WTC11 (cell line): ENCODE data around the gene FAM181A.

Experiments used
- ELF4 ChIP-seq: sonication (generic); formaldehyde crosslinking; IDR thresholded peaks from 2 replicates; pipeline ENCODE4 v1.8.1; 2022; ENCODE audit warnings: low read depth, mild to moderate bottlenecking, moderate library complexity, missing genetic modification reagents
- GABPB1 ChIP-seq: sonication (generic); formaldehyde crosslinking; IDR thresholded peaks from 2 replicates; pipeline ENCODE4 v1.8.1; 2023; ENCODE audit warnings: mild to moderate bottlenecking, missing genetic modification reagents
- GTF2I ChIP-seq: fragments of 250-450 bp; sonication (Bioruptor Pico); conservative IDR thresholded peaks from 2 replicates; pipeline ENCODE4 v1.4.0; 2021; ENCODE audit warnings: mild to moderate bottlenecking
- NFE2L1 ChIP-seq: sonication (generic); formaldehyde crosslinking; IDR thresholded peaks from 2 replicates; pipeline ENCODE4 v1.8.1; 2023; ENCODE audit warnings: missing genetic modification reagents
- NFYB ChIP-seq: sonication (generic); formaldehyde crosslinking; conservative IDR thresholded peaks from 2 replicates; pipeline ENCODE4 v1.8.0; 2022; ENCODE audit warnings: low read depth, missing genetic modification reagents
- NR3C1 ChIP-seq: sonication (generic); formaldehyde crosslinking; conservative IDR thresholded peaks from 2 replicates; pipeline ENCODE4 v1.8.1; 2023; ENCODE audit warnings: low read depth, mild to moderate bottlenecking, missing genetic modification reagents
- ZNF396 ChIP-seq: fragments of 250-450 bp; sonication (Bioruptor Pico); IDR thresholded peaks from 2 replicates; pipeline ENCODE4 v1.8.0; 2021; ENCODE audit warnings: mild to moderate bottlenecking, moderate library complexity, borderline replicate concordance
- TF ChIP-seq, protein P1 (sequence below): fragments of 200-600 bp; IDR thresholded peaks from 2 replicates; pipeline ENCODE4 v1.8.0; 2022; ENCODE audit warnings: antibody characterized with exemption
- TF ChIP-seq, protein P2 (sequence below): sonication (generic); formaldehyde crosslinking; IDR thresholded peaks from 2 replicates; pipeline ENCODE4 v1.8.1; 2022; ENCODE audit warnings: mild to moderate bottlenecking, missing genetic modification reagents, moderate library complexity, borderline replicate concordance
- TF ChIP-seq, protein P3 (sequence below): sonication (generic); formaldehyde crosslinking; IDR thresholded peaks from 2 replicates; pipeline ENCODE4 v1.8.0; 2022; ENCODE audit warnings: mild to moderate bottlenecking, missing genetic modification reagents

DNA sequence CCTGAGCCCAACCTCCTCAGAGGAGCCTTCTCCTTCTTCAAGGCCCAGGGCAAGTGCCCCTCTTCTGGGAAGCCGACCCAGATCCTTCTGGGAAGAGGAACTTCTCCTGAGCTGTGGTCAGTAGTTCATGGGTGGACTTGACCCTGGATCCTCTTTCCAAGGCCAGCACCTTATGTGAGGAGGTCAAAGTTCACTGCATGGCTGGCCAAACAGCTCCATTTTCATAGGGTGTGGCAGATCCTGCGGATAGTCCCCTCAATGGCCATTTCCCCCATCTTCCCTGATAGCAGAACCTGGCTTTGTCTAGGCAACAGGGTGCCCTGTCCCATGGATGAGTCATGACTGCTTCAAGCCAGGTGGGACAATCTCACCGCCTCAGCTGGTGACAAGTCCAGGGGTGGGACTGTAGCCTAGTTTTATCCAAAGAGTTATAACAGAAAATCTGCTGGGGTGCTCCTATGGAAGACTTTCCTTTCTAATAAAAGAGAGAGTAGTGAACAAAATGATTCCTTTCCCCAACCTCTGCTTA, 38.9 kb downstream of the FAM181A start:
- TF ChIP-seq ZNF396 (CRISPR knock-in tag) (no peak), ELF4 (no peak), NFYB (CRISPR knock-in tag) (no peak), GABPB1 (CRISPR knock-in tag) (no peak), NR3C1 (CRISPR knock-in tag) (no peak), NFE2L1 (CRISPR knock-in tag) (no peak), GTF2I (CRISPR knock-in tag) (no peak)
- TF ChIP-seq, protein P1, sequence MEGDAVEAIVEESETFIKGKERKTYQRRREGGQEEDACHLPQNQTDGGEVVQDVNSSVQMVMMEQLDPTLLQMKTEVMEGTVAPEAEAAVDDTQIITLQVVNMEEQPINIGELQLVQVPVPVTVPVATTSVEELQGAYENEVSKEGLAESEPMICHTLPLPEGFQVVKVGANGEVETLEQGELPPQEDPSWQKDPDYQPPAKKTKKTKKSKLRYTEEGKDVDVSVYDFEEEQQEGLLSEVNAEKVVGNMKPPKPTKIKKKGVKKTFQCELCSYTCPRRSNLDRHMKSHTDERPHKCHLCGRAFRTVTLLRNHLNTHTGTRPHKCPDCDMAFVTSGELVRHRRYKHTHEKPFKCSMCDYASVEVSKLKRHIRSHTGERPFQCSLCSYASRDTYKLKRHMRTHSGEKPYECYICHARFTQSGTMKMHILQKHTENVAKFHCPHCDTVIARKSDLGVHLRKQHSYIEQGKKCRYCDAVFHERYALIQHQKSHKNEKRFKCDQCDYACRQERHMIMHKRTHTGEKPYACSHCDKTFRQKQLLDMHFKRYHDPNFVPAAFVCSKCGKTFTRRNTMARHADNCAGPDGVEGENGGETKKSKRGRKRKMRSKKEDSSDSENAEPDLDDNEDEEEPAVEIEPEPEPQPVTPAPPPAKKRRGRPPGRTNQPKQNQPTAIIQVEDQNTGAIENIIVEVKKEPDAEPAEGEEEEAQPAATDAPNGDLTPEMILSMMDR: no peak
- TF ChIP-seq, protein P2, sequence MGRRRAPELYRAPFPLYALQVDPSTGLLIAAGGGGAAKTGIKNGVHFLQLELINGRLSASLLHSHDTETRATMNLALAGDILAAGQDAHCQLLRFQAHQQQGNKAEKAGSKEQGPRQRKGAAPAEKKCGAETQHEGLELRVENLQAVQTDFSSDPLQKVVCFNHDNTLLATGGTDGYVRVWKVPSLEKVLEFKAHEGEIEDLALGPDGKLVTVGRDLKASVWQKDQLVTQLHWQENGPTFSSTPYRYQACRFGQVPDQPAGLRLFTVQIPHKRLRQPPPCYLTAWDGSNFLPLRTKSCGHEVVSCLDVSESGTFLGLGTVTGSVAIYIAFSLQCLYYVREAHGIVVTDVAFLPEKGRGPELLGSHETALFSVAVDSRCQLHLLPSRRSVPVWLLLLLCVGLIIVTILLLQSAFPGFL (CRISPR knock-in tag): no peak
- TF ChIP-seq, protein P3, sequence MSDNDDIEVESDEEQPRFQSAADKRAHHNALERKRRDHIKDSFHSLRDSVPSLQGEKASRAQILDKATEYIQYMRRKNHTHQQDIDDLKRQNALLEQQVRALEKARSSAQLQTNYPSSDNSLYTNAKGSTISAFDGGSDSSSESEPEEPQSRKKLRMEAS (CRISPR knock-in tag): no peak
